T-cell (primary cell): ENCODE results near the gene TMEM59. TPM values are rescaled to one million over a fixed set of nuclear protein-coding genes. Genes with fewer than 3 reads are reported as not detected.

ENCODE experiments used
- ATAC-seq, 4 experiments: fragments of 200-7000 bp in 3 of 4; fragments of 150-1000 bp in 1 of 4; cut with Tn5 transposase; replicated peaks in 1 of 4; 1 replicate in 3 of 4; 2 replicates in 1 of 4; pipeline ENCODE4 v1.10.0; 2021; ENCODE audit warnings: moderate library complexity in 3 of 4, mild to moderate bottlenecking in 2 of 4, moderate number of reproducible peaks in 1 of 4
- CTCF ChIA-PET, 2 donors: fragments of 300-600 bp; sonication (Branson Sonifier 250); formaldehyde crosslinking; loops; one replicate each; lab custom pipeline; 2022; ENCODE audit warnings: antibody characterized with exemption in 2 of 2; lab: Charles Lee
- POLR2A ChIA-PET, 2 donors: fragments of 300-600 bp; sonication (Branson Sonifier 250); formaldehyde crosslinking; loops; one replicate each; lab custom pipeline; 2022; ENCODE audit warnings: antibody characterized with exemption in 2 of 2; lab: Charles Lee
- DNase-seq, 35 experiments: peaks; one replicate each; pipeline versions ENCODE4 v3.0.0 to v3.0.0-alpha.2; 2013 to 2023
- H3K27ac ChIP-seq: one replicate; pipeline ENCODE4 v1.5.1; 2013; ENCODE audit warnings: low read length
- H3K27me3 ChIP-seq, 2 experiments: replicated peaks in 1 of 2; 1 replicate in 1 of 2; 2 replicates in 1 of 2; pipeline versions ENCODE4 v1.6.1 to v1.7.0; 2013; ENCODE audit warnings: low read length in 1 of 2, mixed read lengths in 1 of 2; ENCODE audit not compliant: control insufficient read depth in 2 of 2, insufficient read depth in 2 of 2; ENCODE audit errors: extremely low read depth in 1 of 2
- H3K36me3 ChIP-seq, 2 donors: 1 replicate in 1 of 2; 2 replicates in 1 of 2; pipeline versions ENCODE4 v1.6.1 to v1.7.0; 2013; ENCODE audit warnings: low read length in 1 of 2; ENCODE audit not compliant: control insufficient read depth in 2 of 2, insufficient read depth in 1 of 2; ENCODE audit errors: extremely low read depth in 1 of 2
- H3K4me1 ChIP-seq, 2 experiments: 1 replicate in 1 of 2; 2 replicates in 1 of 2; pipeline versions ENCODE4 v1.6.1 to v1.7.0; 2013; ENCODE audit warnings: low read length in 2 of 2, mixed read lengths in 1 of 2; ENCODE audit not compliant: insufficient read depth in 2 of 2, control insufficient read depth in 1 of 2; ENCODE audit errors: extremely low read depth in 1 of 2
- H3K4me3 ChIP-seq, 2 donors: 1 replicate in 1 of 2; 2 replicates in 1 of 2; pipeline versions ENCODE4 v1.5.1 to v1.7.0; 2013; ENCODE audit warnings: mild to moderate bottlenecking in 2 of 2, low read length in 1 of 2, moderate library complexity in 1 of 2; ENCODE audit not compliant: control insufficient read depth in 1 of 2; ENCODE audit errors: extremely low read depth in 1 of 2
- H3K9me3 ChIP-seq: 2 replicates; pipeline ENCODE4 v1.7.0; 2013
- H3K27ac Mint-ChIP-seq, 2 donors: one replicate each; pipeline ENCODE4 v1.8.0; 2020 to 2021; ENCODE audit warnings: mild to moderate bottlenecking in 2 of 2, mixed read lengths in 2 of 2
- H3K27me3 Mint-ChIP-seq, 2 donors: one replicate each; pipeline ENCODE4 v1.8.0; 2021 to 2022; ENCODE audit warnings: mixed read lengths in 2 of 2
- H3K36me3 Mint-ChIP-seq: one replicate; pipeline ENCODE4 v1.8.0; 2021; ENCODE audit warnings: mixed read lengths
- H3K4me1 Mint-ChIP-seq, 3 donors: one replicate each; pipeline ENCODE4 v1.8.0; 2020 to 2022; ENCODE audit warnings: mixed read lengths in 3 of 3, mild to moderate bottlenecking in 1 of 3
- H3K4me3 Mint-ChIP-seq, 3 donors: one replicate each; pipeline ENCODE4 v1.8.0; 2020 to 2022; ENCODE audit warnings: mild to moderate bottlenecking in 3 of 3, mixed read lengths in 3 of 3, moderate library complexity in 3 of 3
- H3K9me3 Mint-ChIP-seq, 3 donors: one replicate each; pipeline ENCODE4 v1.8.0; 2020 to 2022; ENCODE audit warnings: mixed read lengths in 3 of 3
- WGBS: methylation state at CpG from one replicate; pipeline ENCODE4 v1.1.5; 2013; ENCODE audit warnings: missing lambda C conversion rate; ENCODE audit not compliant: insufficient coverage; 5-methylcytosine and 5-hydroxymethylcytosine counted together
- total RNA-seq, 35 experiments: library from RNA in 6 of 35; stranded (reverse) in 6 of 35; fragments of 120-200 nt in 1 of 35; gene quantifications; one replicate each; pipeline versions ENCODE4 v1.2.1 to v1.2.4 and lab custom pipeline; 2013 to 2026

Gene TMEM59
- total RNA-seq, 5 donors from 2014 or later (not counting 1 experiment from before 2014, with no cell fraction given), result 138 to 193 (median 174) TPM

DNA sequence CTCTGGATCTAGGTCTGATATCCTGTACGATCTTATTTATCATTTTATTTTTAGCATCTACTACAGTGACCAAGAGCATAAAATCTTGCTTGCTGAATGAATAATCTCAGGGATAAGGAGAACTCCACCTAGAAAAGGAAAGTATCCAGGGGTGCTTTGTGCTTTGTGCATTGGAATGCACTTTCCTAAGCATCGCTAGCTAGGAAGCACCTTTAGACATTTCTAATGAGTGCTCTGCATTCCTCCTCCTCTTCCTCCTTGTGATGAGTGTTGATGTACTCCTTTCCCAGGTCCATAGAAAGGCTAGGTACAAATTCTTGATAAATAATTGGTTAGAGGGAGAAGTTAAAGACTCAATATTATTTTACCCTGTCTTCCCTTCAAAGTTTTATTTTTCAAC is 31.8 kb upstream of the TMEM59 start:
- Mint-ChIP-seq H3K4me1 (peaks cover 3 to 5% (median 3%) of the 10 kb centered on the region in 3 donors), H3K27ac (no peak overlapping the region), H3K4me3 (no peak overlapping the region), H3K9me3 (no peaks in the 10 kb centered on the region), H3K27me3 (no peaks in the 10 kb centered on the region), H3K36me3 (peaks cover 26% of the 10 kb centered on the region)
- WGBS, result no CpG with 5 or more reads among the region's 2 CpGs
- Histone ChIP-seq H3K27me3 (no peaks in the 10 kb centered on the region), H3K27ac (no peak overlapping the region), H3K36me3 (peaks cover 0 to 3% of the 10 kb centered on the region in 2 donors), H3K4me3 (no peak overlapping the region), H3K9me3 (no peaks in the 10 kb centered on the region), H3K4me1 (no peaks in the 10 kb centered on the region)
- ATAC-seq (no peak), DNase-seq (no peak)
- POLR2A ChIA-PET, result no interaction called here
- CTCF ChIA-PET, result no interaction called here

- WGBS, result 80% methylated on average over 1 of the region's 8 CpGs
- Histone ChIP-seq H3K4me3 (no peak overlapping the region), H3K36me3 (no peaks in the 10 kb centered on the region), H3K27me3 (no peaks in the 10 kb centered on the region), H3K9me3 (no peaks in the 10 kb centered on the region), H3K4me1 (no peaks in the 10 kb centered on the region), H3K27ac (no peak overlapping the region)
- H3K4me1 Mint-ChIP-seq, result peaks cover 3 to 5% (median 5%) of the 10 kb centered on the region in 3 donors
- DNase-seq (peak in 34 of 35 experiments; percentile 4 to 75 (median 41)), ATAC-seq (peak; percentile 52 to 72 (median 60))
- H3K27me3 Mint-ChIP-seq, result no peaks in the 10 kb centered on the region
- H3K9me3 Mint-ChIP-seq, result no peaks in the 10 kb centered on the region
- POLR2A ChIA-PET, result interaction anchor here (0.5 to 0.6 kb wide), 2 partner anchors 25 to 322 kb away, joined by 5 to 7 read pairs; no protein-coding TSS in a partner anchor
- no peak overlapping the region for H3K4me3 Mint-ChIP-seq
- no peak overlapping the region for H3K27ac Mint-ChIP-seq
- H3K36me3 Mint-ChIP-seq, result peaks cover 20% of the 10 kb centered on the region
- CTCF ChIA-PET, result interaction anchor here (0.5 to 1.2 kb wide), 4 partner anchors 10 to 735 kb away, joined by 3 to 4 read pairs (median 4); no protein-coding TSS in a partner anchor
Measured at GRCh38 chr1:54081306-54082270, 28.6 kb upstream of the TMEM59 start.

GRCh38 chr1:54080598-54081049 is 27.6 kb upstream of the TMEM59 start:
- Mint-ChIP-seq H3K9me3 (no peaks in the 10 kb centered on the region), H3K4me3 (no peak overlapping the region), H3K36me3 (peaks cover 15% of the 10 kb centered on the region), H3K4me1 (peaks cover 3 to 5% (median 5%) of the 10 kb centered on the region in 3 donors), H3K27me3 (no peaks in the 10 kb centered on the region), H3K27ac (no peak overlapping the region)
- POLR2A ChIA-PET, result no interaction called here
- H3K27ac ChIP-seq, result no peak overlapping the region
- no CpG with 5 or more reads among the region's 2 CpGs for whole genome bisulfite sequencing
- CTCF ChIA-PET, result interaction anchor here (0.5 to 0.7 kb wide), 3 partner anchors 9 to 297 kb away, joined by 4 read pairs; no protein-coding TSS in a partner anchor
- no peak overlapping the region for H3K4me3 ChIP-seq
- no peaks in the 10 kb centered on the region for H3K4me1 ChIP-seq
- H3K36me3 ChIP-seq, result no peaks in the 10 kb centered on the region
- DNase-seq, result no peak
- no peaks in the 10 kb centered on the region for H3K27me3 ChIP-seq
- ATAC-seq, result no peak
- H3K9me3 ChIP-seq, result no peaks in the 10 kb centered on the region

DNA sequence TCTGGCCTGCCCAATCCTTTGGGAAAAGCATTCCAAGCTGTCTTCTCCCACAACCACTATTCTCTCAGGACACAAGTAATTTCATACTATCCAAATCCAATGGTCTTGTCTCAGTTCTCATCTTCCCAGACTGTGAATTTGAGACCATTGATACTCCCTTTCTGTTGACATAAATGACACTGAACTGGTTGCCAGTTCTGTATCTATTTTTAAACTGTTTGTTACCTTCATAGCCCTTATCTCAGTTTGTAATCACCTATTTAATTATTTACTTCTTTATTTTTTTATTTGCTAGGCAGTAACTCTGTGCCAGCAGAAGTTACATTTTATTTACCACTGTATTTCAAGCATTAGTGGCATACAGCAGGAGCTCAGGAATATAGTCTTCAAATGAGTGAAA is 24.4 kb upstream of the TMEM59 start:
- Mint-ChIP-seq H3K4me1 (peaks cover 3 to 5% (median 5%) of the 10 kb centered on the region in 3 donors), H3K4me3 (no peak overlapping the region), H3K9me3 (no peaks in the 10 kb centered on the region), H3K36me3 (peaks cover 10% of the 10 kb centered on the region), H3K27ac (no peak overlapping the region), H3K27me3 (no peaks in the 10 kb centered on the region)
- Histone ChIP-seq H3K27ac (no peak overlapping the region), H3K36me3 (peaks cover 0 to 8% of the 10 kb centered on the region in 2 donors), H3K4me3 (no peak overlapping the region), H3K4me1 (no peaks in the 10 kb centered on the region), H3K27me3 (no peaks in the 10 kb centered on the region), H3K9me3 (no peaks in the 10 kb centered on the region)
- ChIA-PET POLR2A (no interaction called here), CTCF (interaction anchor here in 1 of 2 donors (0.6 kb wide), 1 partner anchor 12 kb away, joined by 3 read pairs; no protein-coding TSS in a partner anchor)
- DNase-seq, result no peak
- no peak for ATAC-seq

- no CpG with 5 or more reads among the region's 2 CpGs for WGBS
- H3K4me1 Mint-ChIP-seq, result peaks cover 0 to 4% (median 2%) of the 10 kb centered on the region in 3 donors
- Histone ChIP-seq H3K27me3 (no peaks in the 10 kb centered on the region), H3K36me3 (peaks cover 0 to 8% of the 10 kb centered on the region in 2 donors), H3K4me1 (no peaks in the 10 kb centered on the region), H3K27ac (no peak overlapping the region), H3K9me3 (no peaks in the 10 kb centered on the region), H3K4me3 (no peak overlapping the region)
- no peak overlapping the region for H3K4me3 Mint-ChIP-seq
- CTCF ChIA-PET, result interaction anchor here in 1 of 2 donors (0.9 to 2.1 kb wide), 3 partner anchors 9 to 419 kb away, joined by 5 to 10 read pairs (median 7); no protein-coding TSS in a partner anchor
- H3K27me3 Mint-ChIP-seq, result no peaks in the 10 kb centered on the region
- ATAC-seq (peak; percentile 83 to 91 (median 87)), DNase-seq (peak in 1 of 35 experiments; percentile 72)
- POLR2A ChIA-PET, result interaction anchor here in 1 of 2 donors (0.5 kb wide), 1 partner anchor 1707 kb away, joined by 3 read pairs; no protein-coding TSS in a partner anchor
- H3K27ac Mint-ChIP-seq, result no peak overlapping the region
- H3K36me3 Mint-ChIP-seq, result peaks cover 8% of the 10 kb centered on the region
- no peaks in the 10 kb centered on the region for H3K9me3 Mint-ChIP-seq
Measured at GRCh38 chr1:54070171-54070837, 17.3 kb upstream of the TMEM59 start.

DNA sequence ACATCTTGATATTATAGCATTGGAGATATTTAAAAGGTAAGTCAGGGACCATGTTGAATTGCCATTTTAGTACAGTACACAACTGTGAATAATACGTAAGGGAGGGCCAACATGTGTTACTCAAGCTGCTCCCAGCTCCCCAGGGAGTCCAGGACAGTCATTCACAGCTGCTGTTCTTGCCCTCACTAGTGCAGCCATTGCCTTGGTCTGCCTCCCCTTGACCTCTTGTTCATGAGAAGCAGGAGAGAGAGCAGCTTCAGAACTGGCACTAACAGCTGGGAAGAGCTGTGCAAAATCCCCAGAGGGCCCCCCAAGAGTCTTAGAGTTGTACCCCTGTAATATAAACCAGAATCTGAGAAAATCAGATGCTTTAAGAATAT is 16.8 kb upstream of the TMEM59 start:
- Mint-ChIP-seq H3K36me3 (peaks cover 8% of the 10 kb centered on the region), H3K27ac (peak overlapping the region in 1 of 2 donors; percentile 21), H3K4me1 (peaks cover 0 to 4% (median 2%) of the 10 kb centered on the region in 3 donors), H3K9me3 (no peaks in the 10 kb centered on the region), H3K4me3 (no peak overlapping the region), H3K27me3 (no peaks in the 10 kb centered on the region)
- Histone ChIP-seq H3K4me3 (no peak overlapping the region), H3K36me3 (peaks cover 0 to 8% of the 10 kb centered on the region in 2 donors), H3K27me3 (no peaks in the 10 kb centered on the region), H3K9me3 (no peaks in the 10 kb centered on the region), H3K4me1 (no peaks in the 10 kb centered on the region), H3K27ac (no peak overlapping the region)
- ChIA-PET CTCF (interaction anchor here in 1 of 2 donors (0.9 to 1.5 kb wide), 2 partner anchors 8 to 417 kb away, joined by 5 to 10 read pairs; no protein-coding TSS in a partner anchor), POLR2A (no interaction called here)
- 91% methylated on average over 1 of the region's 1 CpG for WGBS
- ATAC-seq (peak in 2 of 4 experiments; percentile 20 to 23), DNase-seq (no peak)
